Activated CD8-positive, alpha-beta memory T cell treated with anti-CD3 and anti-CD28 coated beads for 1 hour (primary cell): ENCODE data around the gene TALDO1.

Experiments
- DNase-seq, 2 donors: peaks; one replicate each; pipeline ENCODE4 v3.0.0-alpha.2; 2020; ENCODE audit warnings: low read depth in 1 of 2; ENCODE audit errors: extremely low read depth in 1 of 2

TALDO1 gene

DNA sequence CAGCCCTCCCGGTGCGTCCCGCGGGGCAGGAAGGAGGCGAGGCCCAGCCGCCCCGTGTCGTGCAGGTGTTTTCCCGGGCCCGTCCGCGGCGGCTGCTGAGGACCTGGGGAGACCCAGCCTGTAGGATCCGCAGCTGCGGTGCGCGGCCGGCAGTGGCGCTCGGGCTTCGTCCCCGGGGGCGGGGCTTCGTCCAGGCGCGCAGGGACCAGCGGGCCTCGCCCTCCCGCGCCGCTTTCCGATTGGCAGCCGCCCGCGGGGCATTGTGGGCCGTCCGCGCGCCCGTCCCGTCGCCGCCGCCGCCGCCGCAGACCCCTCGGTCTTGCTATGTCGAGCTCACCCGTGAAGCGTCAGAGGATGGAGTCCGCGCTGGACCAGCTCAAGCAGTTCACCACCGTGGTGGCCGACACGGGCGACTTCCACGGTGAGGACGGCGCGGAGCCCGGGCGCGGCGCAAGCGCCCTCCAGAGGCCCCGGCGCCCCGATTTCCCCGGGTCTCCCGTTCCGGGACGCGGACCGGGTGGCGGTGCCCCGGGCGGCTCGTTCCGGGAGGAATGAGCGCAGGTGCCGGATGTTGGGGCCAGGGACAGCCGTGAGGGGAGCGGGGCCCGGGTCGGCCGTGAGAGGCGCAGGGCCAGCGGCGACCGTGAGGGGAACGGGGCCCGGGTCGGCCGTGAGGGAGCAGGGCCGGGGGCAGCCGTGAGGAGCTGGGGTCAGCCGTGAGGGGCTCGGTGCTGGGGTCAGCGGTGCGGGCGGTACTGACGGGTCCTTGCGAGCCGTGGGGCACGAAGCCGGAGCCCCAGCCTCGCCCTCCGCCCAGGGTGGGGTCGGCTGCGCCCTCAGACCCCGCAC lies at the start of gene TALDO1:
TSS of gene TALDO1 (plus strand) at position 307 of the 849 bp plus-strand sequence. CDS start at position 325, 18 bp downstream.
- peak in 1 of 2 donors; percentile 72 for DNase-seq

DNA sequence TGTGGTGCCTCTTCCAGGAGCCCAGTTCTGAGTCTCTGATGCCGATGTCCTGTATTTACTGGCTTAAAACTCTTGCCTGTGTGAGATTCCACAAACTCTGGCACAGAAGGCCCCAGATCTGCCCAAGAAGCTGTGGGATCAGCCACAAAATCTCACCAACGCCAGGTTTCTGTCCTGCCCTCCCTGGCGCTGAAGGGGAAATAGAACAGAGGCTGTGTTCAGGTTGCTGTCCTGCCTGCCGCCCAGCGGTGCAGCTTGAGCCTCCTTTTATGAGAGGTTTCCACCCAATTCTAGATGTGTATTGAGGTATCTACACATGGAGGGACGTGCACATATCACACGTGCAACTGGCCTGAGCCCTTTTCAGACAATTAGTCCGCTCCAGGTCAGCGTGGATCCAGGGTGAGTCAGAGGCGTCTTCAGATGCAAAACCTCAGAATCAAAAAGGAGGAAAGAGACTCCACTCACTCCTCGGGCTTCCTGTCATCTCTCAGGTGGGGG lies 49.4 kb upstream of the TALDO1 start:
- DNase-seq: no peak

DNA sequence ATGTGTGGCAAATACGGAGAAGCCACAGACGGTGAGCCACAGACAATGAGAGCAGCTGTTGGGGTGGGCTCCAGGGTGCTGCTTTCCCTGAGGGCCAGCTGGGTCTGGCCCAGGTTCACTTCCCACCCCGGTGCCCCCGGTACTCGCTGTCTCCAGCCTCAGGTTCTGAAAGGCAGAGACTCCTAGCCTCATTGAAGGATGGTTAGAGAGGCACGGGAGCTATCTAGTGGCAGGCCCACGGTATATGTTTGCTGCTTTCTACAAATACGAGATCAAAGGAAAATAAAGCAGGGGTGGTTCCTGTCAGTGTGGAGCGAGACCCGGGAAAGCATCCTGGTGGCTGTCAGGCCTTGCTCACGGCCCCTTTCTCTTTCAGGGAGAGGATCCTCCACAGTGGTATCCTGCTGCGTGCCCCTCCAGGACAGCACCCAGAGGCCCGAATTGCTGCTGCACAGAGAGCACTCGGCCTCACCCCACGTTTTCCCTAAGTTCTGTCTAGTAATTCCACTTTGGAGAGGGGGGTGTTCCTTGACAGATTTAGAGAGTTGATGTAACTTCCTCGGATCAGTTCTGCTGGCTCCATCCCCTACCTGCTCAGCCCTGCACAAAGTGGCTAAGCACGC lies 48.7 kb upstream of the TALDO1 start:
- DNase-seq: no peak

DNA sequence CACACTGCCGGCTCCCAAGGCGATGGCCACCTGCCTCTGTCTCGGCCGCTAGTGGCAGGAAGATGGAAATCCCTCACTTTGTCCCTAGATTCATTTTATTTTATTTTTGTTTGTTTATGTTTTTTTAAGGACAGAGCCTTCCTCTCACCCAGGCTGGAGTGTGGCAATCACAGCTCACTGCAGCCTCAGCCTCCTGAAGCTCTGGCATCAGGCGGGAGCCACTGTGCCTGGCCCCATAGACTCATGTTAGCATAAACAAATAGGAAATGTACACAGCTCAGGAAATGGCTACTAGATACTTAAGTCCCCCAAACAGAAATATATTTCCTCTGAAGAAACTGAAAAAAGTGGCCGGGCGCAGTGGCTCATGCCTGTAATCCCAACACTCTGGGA lies 48.2 kb upstream of the TALDO1 start:
- DNase-seq: no peak

DNA sequence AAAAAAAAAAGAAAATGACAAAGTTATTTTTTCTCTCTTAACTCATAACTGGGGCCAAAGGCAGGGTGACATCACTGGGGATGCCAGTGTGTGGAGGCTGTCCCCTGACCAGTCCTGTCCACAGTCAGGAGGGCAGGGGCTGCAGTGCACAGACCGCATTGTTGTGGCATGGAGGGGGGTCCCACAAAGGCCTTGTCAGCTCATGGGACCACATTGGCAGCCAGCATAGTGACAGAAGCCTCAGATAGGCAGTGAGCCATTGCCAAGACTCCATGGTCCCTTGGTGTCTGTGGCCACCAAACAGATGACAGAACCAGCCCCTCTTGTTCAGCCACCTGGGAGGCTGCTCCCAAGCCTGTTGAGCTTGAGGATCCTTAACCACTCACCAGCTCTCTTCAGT lies 47.5 kb upstream of the TALDO1 start:
- DNase-seq: no peak

DNA sequence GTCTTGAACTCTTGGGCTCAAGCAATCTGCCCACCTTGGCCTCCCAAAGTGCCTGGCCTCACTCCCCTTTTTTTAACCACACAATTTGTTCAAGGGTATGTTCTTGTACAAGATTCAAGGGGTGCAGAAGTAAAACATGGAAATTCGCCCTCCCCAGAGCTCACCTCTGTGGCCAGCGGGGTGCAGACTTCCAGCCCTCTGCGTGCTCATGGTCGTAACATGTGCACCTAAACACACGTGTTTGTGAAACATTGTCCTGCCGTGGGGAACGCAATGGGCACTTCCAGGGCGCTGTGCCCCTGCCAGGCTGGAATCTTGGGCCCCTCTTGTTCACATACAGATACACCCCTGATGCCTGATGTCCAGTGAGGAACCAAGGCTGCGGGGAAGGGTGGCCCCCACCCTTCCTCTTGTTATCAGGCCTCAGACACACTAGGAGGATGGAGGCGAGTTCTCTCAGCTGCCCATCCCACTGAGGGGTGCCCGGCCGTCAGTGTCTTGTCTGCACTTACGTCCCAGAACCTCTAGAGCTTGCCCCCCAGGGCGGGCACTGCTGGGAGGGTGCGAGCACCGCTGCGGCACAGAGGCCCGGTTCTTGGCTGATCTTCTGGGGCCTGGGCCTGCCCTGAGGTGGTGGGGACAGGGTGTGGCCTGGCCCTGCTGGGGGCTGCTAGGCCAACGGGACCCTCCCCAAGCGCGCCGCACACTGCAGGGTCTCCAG lies 45.4 kb upstream of the TALDO1 start:
- DNase-seq: no peak

DNA sequence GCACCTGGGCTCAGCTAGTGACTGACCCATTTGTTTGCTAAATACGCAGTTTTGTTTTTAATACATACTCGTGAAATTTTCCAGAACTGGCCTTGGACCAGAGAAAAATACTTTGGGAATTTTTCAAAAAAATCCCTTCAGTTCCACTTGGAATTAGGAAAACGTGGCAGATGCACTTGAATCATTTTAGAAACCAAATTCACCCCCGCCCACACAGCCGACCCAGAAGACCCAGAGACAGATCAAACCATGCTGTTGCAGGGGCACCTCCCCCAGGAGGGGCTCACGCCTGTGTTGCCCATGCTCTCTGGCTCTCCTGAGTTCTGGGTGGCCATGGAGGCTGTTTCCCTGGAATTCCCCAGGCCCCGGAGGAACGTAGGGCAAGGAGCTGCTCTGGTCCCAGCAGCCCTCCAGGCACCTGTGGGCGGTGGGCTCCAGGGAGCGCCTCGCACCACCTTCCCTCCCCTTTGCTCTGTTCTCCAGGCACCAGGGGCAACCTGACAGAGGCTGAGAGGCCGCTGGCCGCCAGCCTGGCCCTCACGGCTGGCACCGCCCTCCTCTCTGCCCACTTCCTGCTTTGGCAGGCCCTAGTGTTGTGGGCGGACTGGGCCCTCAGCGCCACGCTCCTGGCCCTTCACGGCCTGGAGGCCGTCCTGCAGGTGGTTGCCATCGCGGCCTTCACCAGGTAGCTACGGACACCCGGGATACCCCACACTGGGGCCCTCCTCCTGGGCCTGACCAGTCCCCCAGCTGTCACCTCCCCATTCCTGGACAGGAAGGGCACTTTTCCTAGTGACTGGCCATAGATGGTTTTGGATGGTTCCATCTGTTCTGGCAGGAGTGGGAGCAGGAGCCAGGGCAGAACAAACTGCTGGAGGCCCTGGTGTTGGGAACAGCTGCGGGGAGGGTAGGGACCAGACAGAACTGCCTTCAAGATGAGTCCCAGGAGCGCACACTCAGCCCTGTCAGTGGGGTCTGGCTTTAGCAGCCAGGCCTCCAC lies 44.5 kb upstream of the TALDO1 start:
- no peak for DNase-seq

DNA sequence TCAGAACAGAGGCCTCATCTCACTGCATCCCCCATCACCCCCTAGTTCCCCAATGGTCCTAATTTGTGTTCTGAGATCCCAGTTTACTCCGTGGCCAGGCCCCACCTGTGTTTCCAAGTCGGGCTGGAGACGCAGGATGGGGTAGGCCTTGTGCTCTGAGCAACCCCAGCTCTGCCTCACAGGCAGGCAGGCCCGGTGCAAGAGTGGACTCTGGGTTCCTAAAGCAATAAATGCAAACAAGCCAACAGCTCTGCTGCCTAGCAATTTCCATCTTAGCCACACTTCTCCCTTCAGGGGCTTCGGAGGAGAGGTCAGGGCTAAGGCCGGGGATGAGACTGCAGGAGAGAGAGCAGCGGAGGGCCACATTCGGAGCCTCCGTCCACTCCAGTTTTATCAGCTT lies 43.8 kb upstream of the TALDO1 start:
- no peak for DNase-seq

DNA sequence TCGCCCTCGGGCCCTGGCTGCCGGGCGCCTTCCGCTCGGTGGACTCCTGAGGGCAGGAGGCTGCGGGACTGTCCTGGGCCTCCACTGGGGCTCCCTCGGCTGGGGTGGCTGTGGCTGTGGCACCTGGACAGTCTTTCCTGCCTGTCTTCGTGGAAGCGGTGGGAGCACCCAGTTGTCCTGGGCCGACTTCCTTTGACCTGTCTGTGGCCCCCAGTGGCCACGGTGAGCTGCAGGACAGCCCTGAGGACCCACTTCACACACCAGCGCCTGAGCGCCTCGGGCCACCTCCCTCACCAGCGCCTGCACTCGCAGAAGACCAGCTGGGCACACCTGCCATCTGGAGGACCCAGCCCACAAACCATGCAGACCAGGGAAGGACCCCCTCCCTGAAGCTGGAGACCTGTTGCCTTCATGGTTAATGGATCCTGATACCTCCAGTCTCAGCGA lies 43.0 kb upstream of the TALDO1 start:
- no peak for DNase-seq

DNA sequence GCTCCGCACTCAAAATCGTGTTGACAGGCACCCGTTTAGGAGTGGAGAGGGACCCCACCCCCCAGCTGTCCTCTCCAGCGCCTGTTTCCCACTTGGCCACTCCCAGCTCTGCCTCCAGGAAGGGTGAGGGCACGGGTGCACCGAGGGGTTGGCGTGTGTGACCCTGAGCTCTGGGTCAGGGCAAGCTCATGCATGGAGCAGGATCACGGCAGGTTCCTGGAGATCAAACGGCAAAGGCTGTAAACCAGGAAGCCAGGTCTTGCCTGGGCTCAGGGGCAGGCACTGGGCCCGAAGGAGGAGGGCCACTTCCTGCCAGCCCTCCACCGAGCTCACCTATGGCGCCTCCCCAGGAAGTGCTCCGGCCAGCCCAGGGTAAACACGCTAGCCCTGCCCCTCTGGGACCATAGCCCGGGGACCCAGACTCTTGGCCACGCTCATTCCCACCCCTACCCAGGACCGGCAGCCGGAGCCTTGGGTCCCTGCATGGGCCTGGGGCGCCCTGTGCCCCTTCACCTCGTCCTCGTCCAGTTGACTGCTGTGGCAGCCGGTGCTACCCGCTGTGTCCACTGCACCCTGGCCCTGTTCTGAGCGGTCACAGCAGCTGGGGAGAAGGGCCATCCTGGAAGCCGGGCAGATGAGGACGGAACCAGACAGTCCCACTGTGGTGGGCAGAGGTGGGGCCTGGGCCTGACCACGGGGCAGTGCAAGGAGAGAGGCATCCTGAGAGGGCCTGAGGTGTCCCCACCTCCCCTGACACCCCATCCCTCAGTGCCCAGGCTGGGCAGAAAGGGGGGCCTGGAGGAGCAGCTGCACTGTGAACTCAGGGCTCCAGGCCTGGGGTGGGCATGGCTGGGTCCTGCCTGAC lies 42.3 kb upstream of the TALDO1 start:
- no peak for DNase-seq

DNA sequence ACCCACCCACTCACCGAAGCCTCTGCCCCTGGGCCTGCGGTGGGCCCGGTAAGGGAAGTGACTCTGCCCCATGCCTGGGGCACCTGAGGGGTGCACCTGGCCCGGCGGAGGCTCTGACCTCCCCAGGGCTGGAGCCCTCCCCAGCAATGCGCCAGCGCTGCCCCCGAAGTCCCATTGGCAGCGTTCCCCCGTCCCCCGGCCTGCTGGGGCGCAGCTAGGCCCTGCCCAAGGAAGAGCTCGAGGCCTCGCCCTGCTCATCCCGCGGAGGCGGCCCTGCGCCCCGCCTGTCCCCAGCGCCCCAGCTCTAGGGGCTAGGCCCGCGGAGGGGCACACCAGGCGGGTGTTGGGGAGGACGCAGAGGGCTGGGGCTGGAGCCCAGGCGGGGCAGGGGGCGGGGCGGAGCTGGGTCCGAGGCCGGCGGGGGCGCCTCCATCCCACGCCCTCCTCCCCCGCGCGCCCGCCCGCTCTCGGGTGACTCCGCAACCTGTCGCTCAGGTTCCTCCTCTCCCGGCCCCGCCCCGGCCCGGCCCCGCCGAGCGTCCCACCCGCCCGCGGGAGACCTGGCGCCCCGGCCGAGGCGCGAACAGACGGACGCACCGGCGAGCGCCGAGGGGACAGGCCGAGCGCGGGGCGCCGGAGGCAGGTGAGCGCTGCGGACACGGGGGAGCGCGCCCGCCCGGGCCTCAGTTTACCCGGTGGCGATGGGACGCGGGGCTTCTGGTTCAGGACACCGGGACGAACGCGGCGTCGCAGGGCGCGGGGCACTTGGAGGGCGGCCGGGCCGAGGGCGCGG lies 41.4 kb upstream of the TALDO1 start, which contains the start of gene EPS8L2:
TSS of gene EPS8L2 (plus strand) at position 586 of the 793 bp plus-strand sequence. CDS start 3,177 bp downstream, outside the sequence.
- DNase-seq: no peak

DNA sequence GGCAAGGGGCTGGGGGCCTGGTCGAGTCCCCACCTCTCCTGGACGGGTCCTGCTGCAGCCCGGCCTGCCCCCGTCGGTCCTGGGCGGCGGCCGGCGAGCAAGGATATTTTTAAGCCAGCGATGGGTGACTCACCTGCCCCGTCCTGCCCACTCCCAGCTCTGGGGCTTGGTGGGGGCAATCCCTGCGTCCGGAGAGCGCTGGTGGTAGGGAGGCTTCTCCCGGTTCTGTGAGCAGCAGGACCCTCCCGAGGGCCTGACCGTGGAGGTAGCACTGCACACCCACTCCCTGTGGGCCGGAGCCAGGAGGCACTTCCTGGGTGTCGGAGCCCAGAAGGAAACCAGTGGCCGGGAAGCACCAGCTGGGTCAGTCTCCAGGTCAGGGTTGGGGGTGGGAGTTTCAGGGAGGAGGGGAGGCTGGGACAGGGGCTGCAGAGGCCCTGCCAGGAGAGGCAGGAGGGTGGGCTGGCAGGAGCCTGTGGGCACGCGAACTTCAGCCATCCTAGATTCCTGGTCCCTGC lies 40.8 kb upstream of the TALDO1 start:
- no peak for DNase-seq

DNA sequence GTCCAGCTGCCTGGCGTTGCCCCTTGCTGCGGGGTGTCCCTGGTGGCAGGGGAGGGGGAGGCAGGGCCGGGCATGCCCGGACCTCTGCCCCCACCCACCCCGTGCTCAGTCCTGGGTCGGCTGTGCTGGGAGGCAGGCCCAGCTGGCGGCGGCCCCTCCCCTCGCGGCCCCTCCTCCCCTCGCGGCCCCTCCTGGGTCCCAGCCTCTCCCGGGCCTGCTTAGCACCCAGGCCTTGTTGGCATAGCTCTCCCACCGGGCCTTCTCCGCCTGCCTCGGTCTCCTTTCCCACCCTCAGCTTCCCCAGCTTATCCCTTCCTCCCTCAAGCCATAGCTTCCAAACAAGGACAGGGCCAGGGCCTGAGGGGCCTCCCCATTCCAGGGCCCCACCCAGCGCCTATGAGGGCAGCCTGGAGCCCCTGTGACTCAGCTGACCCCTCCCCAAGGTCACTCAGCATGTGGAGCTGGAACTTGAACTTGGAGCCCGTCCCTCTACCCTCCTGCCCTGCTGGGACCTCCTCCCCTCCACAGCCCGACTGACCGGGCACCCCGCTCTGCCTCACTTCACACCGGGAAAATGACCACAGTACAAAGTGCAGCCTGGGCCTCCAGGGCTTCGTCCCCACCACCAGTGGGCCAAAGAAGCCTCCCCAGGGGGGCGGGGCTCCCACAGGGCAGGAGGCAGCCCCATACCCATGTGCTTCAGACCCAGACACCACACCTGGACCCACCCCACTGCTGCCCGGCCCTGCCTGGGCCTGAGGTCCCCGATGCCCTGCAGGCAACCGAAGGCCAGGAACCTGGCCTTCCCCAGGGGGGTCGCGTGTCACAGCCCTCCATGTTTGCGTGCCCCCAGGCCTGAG lies 40.1 kb upstream of the TALDO1 start:
- DNase-seq: no peak

DNA sequence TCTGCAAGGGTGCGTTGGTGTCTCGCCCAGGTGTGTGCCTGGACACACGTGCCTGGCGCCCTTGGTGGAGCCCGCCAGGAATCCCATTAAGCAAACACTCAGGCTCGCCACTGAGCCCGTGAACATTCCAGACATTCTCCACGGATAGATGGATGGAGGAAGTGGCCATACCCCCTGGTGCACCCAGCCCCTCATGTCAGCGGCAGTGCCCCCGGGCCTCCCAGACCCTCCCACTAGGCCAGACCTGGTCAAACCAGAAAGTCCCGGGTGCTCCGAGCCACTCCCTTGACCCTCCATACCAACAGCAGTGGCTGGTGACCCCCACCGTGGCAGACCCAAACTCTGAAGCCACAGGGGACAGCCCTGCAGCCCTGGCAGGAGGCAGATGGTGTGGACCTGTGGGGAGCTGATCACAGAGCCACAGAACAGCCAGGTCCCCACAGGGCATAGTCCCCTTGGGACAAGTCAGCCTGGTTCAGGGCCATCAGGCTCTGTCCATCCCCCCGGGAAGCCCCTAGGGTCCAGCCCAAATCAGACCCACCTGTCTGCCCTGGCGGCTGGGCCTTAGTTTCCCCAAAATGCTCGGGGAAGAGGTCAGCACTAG lies 39.3 kb upstream of the TALDO1 start:
- no peak for DNase-seq

DNA sequence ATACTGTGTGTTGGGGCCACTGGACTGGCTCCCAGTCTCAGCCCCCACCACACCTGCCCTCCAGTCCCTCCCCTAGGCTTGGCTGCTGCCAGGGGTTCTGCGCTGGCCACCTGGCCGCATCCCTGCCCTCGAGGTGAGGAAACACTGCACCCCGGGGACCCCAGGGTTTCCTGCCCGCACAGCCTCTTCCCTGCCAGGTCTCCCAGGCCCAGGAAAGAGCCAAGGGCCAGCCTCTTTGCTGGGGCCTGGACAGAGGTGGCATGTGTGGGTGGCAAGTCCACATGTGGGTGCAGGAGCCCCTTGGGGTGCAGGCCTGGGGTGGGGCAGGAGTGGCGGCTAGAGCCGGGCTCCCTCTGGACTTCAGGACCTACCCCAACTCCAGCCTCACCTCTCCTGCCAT lies 38.8 kb upstream of the TALDO1 start:
- DNase-seq: no peak

DNA sequence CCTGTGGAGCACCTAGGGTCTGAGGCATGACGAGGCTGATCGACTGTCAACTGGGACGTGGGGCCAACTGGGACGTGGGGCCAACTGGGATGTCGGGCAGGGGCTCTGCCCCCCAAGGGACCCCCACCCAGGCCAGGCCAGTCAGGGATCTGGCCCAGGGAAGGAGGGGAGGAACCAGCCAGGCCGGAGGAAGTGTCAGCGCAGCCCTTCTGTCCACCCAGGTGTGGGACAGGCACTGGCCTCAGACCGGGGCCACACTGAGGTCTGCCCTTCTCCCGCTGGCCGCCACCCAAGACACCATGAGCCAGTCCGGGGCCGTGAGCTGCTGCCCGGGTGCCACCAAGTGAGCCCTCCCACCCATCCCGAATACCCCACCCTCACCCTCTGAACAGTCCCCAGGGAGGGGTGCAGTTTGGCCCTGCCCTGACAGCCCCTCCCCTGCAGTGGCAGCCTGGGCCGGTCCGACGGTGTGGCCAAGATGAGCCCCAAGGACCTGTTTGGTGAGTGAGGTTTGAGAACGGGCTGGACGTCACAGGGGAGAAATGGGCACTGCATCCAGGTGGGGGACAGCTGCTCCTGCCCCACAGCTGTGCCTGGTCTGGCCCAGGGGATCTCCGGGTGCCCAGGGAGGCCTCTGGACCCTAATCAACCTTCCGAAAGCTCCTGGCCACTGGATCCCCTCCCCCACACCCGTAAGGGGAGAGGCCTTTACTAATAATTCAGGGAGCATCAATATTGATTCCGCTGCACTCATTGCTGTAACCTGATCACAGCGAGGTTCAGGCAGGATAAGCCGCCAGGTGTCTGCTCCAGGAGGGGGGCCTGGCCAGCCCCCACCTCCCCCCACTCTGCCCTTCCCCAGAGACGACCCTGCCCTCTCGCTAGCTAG lies 37.9 kb upstream of the TALDO1 start:
- no peak for DNase-seq
